Testis (tissue), 3 donors: ENCODE measurements around the gene CUTC. TPM values are rescaled to one million over a fixed set of nuclear protein-coding genes. Genes with fewer than 3 reads are reported as not detected.

Source experiments
- DNase-seq: peaks from one replicate; pipeline ENCODE4 v3.0.0-alpha.2; 2019
- H3K27ac ChIP-seq, 2 donors: fragments of 200-600 bp; sonication (generic); one replicate each; pipeline ENCODE4 v1.5.1; 2019
- H3K27me3 ChIP-seq: fragments of 200-600 bp; sonication (generic); one replicate; pipeline ENCODE4 v1.5.1; 2019
- H3K36me3 ChIP-seq: fragments of 200-600 bp; sonication (generic); one replicate; pipeline ENCODE4 v1.5.1; 2017; ENCODE audit warnings: low read depth; ENCODE audit errors: missing control alignments
- H3K4me1 ChIP-seq: fragments of 200-600 bp; sonication (generic); one replicate; pipeline ENCODE4 v1.5.1; 2019
- H3K4me3 ChIP-seq, 2 donors: fragments of 200-600 bp; sonication (generic); one replicate each; pipeline ENCODE4 v1.5.1; 2017 to 2019
- H3K9me3 ChIP-seq: fragments of 200-600 bp; sonication (generic); one replicate; pipeline ENCODE4 v1.5.1; 2017
- POLR2A ChIP-seq: fragments of 450-650 bp; IDR thresholded peaks from one replicate; pipeline ENCODE4 v1.6.1; 2017; ENCODE audit warnings: antibody characterized with exemption, mild to moderate bottlenecking, moderate library complexity
- WGBS, 2 donors: methylation state at CpG; one replicate each; pipeline ENCODE4 v1.1.5; 2018; 5-methylcytosine and 5-hydroxymethylcytosine counted together
- intact Hi-C: fragments of 100-400 bp; cut with DNase I; formaldehyde crosslinking; loops from one replicate; pipeline ENCODE4 v1.15.1; 2023; ENCODE audit warnings: low total_unique reads
- polyA plus RNA-seq: library from polyadenylated mRNA; stranded (reverse); fragments of 350-450 nt; fragmentation: Illumina TruSeq; extraction: RNeasy Lipid Tissue Mini Kit (QIAGEN cat#74804); gene quantifications from one replicate; pipeline ENCODE4 v1.2.3, GENCODE V29; 2014; ENCODE audit warnings: low read depth, low replicate concordance; ENCODE audit not compliant: insufficient read depth
- total RNA-seq, 2 donors: library from RNA; depleted of rRNA; stranded (reverse); fragments of >200 nt; gene quantifications; one replicate each; pipeline ENCODE4 v1.2.3, GENCODE V29; 2016
- TF ChIP-seq, protein P1 (sequence below), 3 experiments: fragments of 450-650 bp in 2 of 3; fragments of 200-600 bp in 1 of 3; sonication (generic) in 1 of 3; IDR thresholded peaks; one replicate each; pipeline ENCODE4 v1.5.1; 2016 to 2019; ENCODE audit warnings: antibody characterized with exemption in 3 of 3, mild to moderate bottlenecking in 2 of 3, moderate library complexity in 1 of 3

CUTC gene
- total and polyA plus RNA-seq, 3 donors from 2014 or later, result 35.7 to 98.5 (median 42.4) TPM

DNA sequence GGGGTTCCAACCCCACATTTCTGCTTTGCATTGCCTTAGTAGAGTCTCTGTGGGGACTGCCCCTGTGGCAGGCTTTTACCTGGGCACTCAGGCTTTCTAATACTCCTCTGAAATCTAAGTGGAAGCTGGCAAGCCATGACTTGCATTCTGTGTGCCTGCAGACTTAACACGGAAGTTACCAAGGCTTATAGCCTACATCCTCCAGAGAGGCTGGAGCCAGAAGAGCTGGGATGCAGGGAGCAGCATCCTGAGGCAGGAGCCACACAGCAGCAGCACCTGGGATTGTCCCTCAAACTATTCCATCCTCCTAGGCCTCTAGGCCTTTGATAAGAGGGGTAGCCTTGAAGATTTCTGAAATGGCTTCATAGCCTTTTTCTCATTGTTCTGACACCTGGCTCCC is 28.3 kb downstream of the CUTC start:
- no peak overlapping the region for H3K4me3 ChIP-seq
- H3K4me1 ChIP-seq, result no peaks in the 10 kb centered on the region
- no peaks in the 10 kb centered on the region for H3K9me3 ChIP-seq
- DNase-seq, result no peak
- TF ChIP-seq, protein P1, sequence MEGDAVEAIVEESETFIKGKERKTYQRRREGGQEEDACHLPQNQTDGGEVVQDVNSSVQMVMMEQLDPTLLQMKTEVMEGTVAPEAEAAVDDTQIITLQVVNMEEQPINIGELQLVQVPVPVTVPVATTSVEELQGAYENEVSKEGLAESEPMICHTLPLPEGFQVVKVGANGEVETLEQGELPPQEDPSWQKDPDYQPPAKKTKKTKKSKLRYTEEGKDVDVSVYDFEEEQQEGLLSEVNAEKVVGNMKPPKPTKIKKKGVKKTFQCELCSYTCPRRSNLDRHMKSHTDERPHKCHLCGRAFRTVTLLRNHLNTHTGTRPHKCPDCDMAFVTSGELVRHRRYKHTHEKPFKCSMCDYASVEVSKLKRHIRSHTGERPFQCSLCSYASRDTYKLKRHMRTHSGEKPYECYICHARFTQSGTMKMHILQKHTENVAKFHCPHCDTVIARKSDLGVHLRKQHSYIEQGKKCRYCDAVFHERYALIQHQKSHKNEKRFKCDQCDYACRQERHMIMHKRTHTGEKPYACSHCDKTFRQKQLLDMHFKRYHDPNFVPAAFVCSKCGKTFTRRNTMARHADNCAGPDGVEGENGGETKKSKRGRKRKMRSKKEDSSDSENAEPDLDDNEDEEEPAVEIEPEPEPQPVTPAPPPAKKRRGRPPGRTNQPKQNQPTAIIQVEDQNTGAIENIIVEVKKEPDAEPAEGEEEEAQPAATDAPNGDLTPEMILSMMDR (IDR thresholded peaks at IDR 0.05), result no peak
- TF ChIP-seq POLR2A, result no peak
- no peaks in the 10 kb centered on the region for H3K36me3 ChIP-seq
- no peaks in the 10 kb centered on the region for H3K27me3 ChIP-seq
- intact Hi-C loops, result no loop called here
- WGBS, 2 donors, result 86 to 92% methylated on average over 1 of the region's 1 CpG
- no peak overlapping the region for H3K27ac ChIP-seq

DNA sequence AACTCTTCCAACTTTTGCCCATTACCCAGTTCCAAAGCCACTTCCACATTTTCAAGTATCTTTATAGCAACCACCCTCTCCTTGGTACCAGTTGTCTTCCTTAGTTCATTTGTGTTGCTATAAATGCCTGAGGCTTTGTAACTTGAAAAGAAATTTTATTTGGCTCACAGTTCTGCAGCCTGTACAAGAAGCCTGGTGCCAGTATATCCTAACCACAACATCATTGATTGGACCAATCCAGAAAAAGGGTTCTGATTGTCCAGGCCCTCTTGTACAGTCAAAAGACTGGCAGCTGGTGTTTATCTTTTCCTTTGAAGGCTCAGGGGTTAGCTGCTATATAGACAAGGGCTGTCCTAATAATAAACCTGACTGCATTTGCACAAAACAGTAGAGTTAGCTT is 29.3 kb downstream of the CUTC start:
- TF ChIP-seq, protein P1 (IDR thresholded peaks at IDR 0.05), result no peak
- TF ChIP-seq POLR2A, result no peak
- no peak for DNase-seq
- no peaks in the 10 kb centered on the region for H3K9me3 ChIP-seq
- H3K4me3 ChIP-seq, result no peak overlapping the region
- H3K27ac ChIP-seq, result no peak overlapping the region
- no peaks in the 10 kb centered on the region for H3K4me1 ChIP-seq
- no peaks in the 10 kb centered on the region for H3K27me3 ChIP-seq
- H3K36me3 ChIP-seq, result no peaks in the 10 kb centered on the region
- intact Hi-C loops, result no loop called here

DNA sequence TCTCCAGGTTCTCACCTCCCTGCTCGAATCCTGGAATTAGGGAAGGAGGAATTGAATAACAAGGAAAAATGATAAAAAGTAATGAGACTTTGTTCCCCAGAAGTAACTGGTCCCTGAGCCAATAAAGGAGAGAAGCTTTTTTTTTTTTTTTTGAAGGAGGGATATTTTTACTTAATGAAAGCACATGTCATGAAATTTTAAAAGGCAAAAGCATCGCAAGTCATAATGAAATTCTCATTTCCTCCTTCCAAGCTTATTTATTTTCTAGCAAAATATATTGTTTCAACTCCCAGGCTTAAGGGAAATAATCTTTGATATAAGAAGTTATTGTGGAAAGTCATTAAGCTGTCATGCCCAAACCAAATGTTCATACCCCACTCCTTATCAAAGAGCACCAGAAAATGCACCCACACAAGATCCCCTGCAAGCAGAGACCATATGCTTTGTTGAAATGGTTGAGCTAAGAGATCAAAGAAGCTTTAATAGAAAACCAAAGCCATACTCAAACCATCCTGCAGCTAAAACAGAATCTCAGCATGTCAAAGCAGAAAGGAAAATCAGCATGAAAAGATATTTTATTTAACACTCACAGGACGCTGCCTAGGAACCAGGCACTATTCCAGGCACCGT is 33.8 kb downstream of the CUTC start:
- Histone ChIP-seq H3K4me1 (no peaks in the 10 kb centered on the region), H3K36me3 (no peaks in the 10 kb centered on the region), H3K4me3 (no peak overlapping the region), H3K27ac (no peak overlapping the region), H3K9me3 (no peaks in the 10 kb centered on the region), H3K27me3 (no peaks in the 10 kb centered on the region)
- intact Hi-C loops, result no loop called here
- 75 to 77% methylated on average over 4 of the region's 4 CpGs for WGBS, 2 donors
- TF ChIP-seq, protein P1 (IDR thresholded peaks at IDR 0.05), result no peak
- no peak for TF ChIP-seq POLR2A
- no peak for DNase-seq

DNA sequence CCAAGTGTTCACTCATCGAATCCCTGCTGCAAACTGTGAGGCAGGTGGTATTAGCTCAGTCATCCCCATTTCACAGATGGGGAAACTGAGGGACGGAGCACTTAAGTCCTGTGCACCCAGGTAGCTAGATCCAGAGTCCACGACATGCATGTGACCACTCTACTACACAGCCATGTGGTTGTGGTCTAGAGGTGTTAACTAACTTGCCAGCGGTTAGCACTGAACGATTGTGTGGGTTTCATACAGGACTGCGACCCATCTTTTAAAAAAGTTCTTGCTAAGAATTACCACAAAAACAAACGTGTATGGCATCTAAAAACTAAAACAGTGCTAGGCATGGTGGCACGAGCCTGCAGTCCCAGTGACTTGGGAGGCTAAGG is 34.3 kb downstream of the CUTC start:
- Histone ChIP-seq H3K9me3 (no peaks in the 10 kb centered on the region), H3K27me3 (no peaks in the 10 kb centered on the region), H3K27ac (no peak overlapping the region), H3K36me3 (no peaks in the 10 kb centered on the region), H3K4me3 (no peak overlapping the region), H3K4me1 (no peaks in the 10 kb centered on the region)
- intact Hi-C loops, result no loop called here
- no peak for TF ChIP-seq POLR2A
- TF ChIP-seq, protein P1 (IDR thresholded peaks at IDR 0.05), result no peak
- WGBS, 2 donors, result 76 to 80% methylated on average over 8 of the region's 8 CpGs
- no peak for DNase-seq

DNA sequence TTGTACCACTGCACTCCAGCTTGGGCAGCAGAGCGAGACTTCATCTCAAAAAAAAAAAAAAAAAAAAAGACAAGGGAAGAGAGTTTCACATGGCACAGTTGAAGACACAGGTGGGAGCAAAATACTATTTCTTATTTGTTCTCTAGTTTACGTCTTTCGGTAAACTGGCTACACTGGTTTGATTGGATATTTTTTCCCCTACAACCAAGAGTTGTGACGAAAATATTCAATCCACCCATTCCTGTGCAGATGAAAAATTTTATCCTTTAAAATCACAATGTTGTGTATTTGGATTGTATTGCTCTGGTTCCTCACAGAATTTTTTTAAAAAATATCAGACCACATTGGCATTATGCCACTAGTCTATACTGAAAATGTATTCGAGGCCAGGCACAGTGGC is 35.9 kb downstream of the CUTC start:
- no peak overlapping the region for H3K4me3 ChIP-seq
- no peaks in the 10 kb centered on the region for H3K27me3 ChIP-seq
- TF ChIP-seq, protein P1 (IDR thresholded peaks at IDR 0.05), result no peak
- TF ChIP-seq POLR2A, result no peak
- no peak overlapping the region for H3K27ac ChIP-seq
- 65 to 73% methylated on average over 5 of the region's 5 CpGs for WGBS, 2 donors
- no peaks in the 10 kb centered on the region for H3K9me3 ChIP-seq
- H3K36me3 ChIP-seq, result no peaks in the 10 kb centered on the region
- intact Hi-C loops, result no loop called here
- no peak for DNase-seq
- H3K4me1 ChIP-seq, result no peaks in the 10 kb centered on the region
